Cardiac fibroblast (primary cell): Measurements from ENCODE around the gene LGMN.
"Not testable (repeated sequence)": the region's sequence is repeated elsewhere in the genome, so short reads cannot be mapped to it uniquely, and the experiment has no call there.

Experiments used
- DNase-seq, 2 donors: peaks; one replicate each; pipeline versions ENCODE4 v3.0.0 to v3.0.0-alpha.2; 2010; ENCODE audit warnings: low read depth in 2 of 2
- H3K4me3 ChIP-seq, 2 donors: replicated peaks in 1 of 2; 1 replicate in 1 of 2; 2 replicates in 1 of 2; pipeline ENCODE4 v1.5.1; 2011; ENCODE audit warnings: low read depth in 2 of 2, low read length in 2 of 2, mild to moderate bottlenecking in 2 of 2, moderate library complexity in 1 of 2
- TF ChIP-seq, protein P1 (sequence below): IDR thresholded peaks from one replicate; pipeline ENCODE4 v1.5.1; 2011; ENCODE audit warnings: low read depth, mild to moderate bottlenecking, low read length, inconsistent platforms

Gene LGMN

GRCh38 chr14:92774572-92774971 lies 26.1 kb upstream of the LGMN start:
- DNase-seq, result no peak
- TF ChIP-seq, protein P1, sequence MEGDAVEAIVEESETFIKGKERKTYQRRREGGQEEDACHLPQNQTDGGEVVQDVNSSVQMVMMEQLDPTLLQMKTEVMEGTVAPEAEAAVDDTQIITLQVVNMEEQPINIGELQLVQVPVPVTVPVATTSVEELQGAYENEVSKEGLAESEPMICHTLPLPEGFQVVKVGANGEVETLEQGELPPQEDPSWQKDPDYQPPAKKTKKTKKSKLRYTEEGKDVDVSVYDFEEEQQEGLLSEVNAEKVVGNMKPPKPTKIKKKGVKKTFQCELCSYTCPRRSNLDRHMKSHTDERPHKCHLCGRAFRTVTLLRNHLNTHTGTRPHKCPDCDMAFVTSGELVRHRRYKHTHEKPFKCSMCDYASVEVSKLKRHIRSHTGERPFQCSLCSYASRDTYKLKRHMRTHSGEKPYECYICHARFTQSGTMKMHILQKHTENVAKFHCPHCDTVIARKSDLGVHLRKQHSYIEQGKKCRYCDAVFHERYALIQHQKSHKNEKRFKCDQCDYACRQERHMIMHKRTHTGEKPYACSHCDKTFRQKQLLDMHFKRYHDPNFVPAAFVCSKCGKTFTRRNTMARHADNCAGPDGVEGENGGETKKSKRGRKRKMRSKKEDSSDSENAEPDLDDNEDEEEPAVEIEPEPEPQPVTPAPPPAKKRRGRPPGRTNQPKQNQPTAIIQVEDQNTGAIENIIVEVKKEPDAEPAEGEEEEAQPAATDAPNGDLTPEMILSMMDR, result no peak
- no peak overlapping the region for H3K4me3 ChIP-seq

DNA sequence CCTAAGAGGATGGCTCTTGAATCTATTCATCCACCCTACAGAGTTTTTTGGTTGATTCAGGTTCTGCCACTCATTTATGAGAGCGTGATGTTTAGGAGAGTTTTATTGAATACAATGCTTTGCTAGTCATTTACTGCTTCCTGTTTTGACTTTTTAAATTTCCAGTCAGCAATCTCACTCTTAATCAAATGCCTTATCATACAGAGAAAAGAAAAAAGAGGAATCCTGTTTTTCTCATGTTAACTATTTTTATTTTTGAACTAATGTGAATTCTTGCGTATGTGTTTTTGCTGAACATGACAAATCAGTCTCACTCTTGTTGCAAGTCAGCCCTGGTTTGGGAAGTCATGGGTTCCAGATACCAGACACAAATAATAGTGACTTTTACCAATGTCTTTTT lies 22.1 kb upstream of the LGMN start:
- TF ChIP-seq, protein P1, result no peak
- H3K4me3 ChIP-seq, result no peak overlapping the region
- no peak for DNase-seq

- DNase-seq, result no peak
- TF ChIP-seq, protein P1, result no peak
- H3K4me3 ChIP-seq, result no peak overlapping the region
Observed at GRCh38 chr14:92768795-92769194, 20.4 kb upstream of the LGMN start.

GRCh38 chr14:92768236-92768635 lies 19.8 kb upstream of the LGMN start:
- H3K4me3 ChIP-seq, DNase-seq: not testable (repeated sequence)

GRCh38 chr14:92763666-92764631 lies 15.5 kb upstream of the LGMN start:
- H3K4me3 ChIP-seq, result not testable (repeated sequence)

DNA sequence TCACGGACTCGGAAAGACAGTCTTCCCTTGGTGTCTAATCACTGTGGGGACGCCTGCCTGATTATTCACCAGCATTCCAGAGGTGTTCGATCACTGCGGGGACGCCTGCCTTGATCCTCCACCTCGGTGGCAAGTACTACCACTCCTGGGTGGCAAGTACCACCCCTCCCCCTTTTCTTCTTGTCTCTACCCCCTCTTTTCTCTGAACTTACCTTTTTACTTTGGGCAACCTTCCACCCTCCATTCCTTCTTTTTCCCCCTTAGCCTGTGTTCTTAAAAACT lies 12.0 kb upstream of the LGMN start:
- TF ChIP-seq, protein P1, result no peak
- no peak overlapping the region for H3K4me3 ChIP-seq
- DNase-seq, result no peak

More at GRCh38 chr14:92763666-92764631, 15.5 kb upstream of the LGMN start:
- not testable (repeated sequence) for DNase-seq

DNA sequence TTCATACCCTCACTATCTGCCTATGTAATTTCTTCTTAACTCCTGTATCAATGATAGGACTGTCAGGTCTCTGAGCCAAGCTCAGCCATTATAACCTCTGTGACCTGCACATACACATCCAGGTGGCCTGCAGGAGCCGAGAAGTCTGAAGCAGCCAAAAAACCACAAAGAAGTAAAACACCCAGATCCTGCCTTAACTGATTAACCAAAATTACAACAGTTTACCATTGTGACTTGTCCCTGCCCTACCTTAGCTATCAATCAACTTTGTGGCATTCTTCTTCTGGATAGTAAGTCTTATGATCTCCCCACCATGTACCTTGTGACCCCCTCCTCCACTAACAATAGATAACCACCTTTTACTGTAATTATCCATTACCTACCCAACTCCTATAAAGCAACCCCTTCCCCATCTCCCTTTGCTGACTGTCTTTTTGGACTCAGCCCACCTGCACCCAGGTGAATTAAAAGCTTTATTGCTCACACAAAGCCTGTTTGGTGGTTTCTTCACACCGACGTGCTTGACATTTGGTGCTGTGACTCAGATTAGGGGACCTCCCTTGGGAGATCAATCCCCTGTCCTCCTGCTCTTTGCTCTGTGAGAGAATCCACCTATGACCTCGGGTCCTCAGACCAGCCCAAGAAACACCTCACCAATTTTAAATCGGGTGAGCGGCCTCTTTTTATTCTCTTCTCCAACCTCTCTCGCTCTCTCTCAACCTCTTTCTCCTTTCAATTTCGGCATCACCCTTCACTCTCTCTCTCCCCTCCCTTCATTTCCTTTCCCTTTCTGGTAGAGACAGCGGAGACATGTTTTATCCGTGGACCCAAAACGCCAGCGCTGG lies 11.5 kb upstream of the LGMN start:
- no peak for DNase-seq
- no peak overlapping the region for H3K4me3 ChIP-seq

More for the DNA sequence above, 11.5 kb upstream of the LGMN start:
- TF ChIP-seq, protein P1, result no peak
